GM12878 (cell line): Measurements from ENCODE around the gene SP3. TPM values are rescaled to one million over a fixed set of nuclear protein-coding genes. Genes with fewer than 3 reads are reported as not detected.

Source experiments
- HDGF ChIP-seq: fragments of 450-650 bp; IDR thresholded peaks from 2 replicates; pipeline ENCODE4 v1.6.1; 2016; ENCODE audit warnings: antibody characterized with exemption
- MEF2A ChIP-seq: IDR thresholded peaks from 2 replicates; pipeline ENCODE4 v1.6.1; 2011; ENCODE audit warnings: low read depth, mild to moderate bottlenecking, low read length, moderate library complexity; ENCODE audit not compliant: insufficient read depth
- MEF2B ChIP-seq: fragments of 450-650 bp; IDR thresholded peaks from 2 replicates; pipeline ENCODE4 v1.6.1; 2018; ENCODE audit warnings: mild to moderate bottlenecking, moderate library complexity; ENCODE audit not compliant: partially characterized antibody, poor library complexity, severe bottlenecking
- NFYB ChIP-seq: IDR thresholded peaks from 2 replicates; pipeline ENCODE4 v1.6.1; 2011; ENCODE audit warnings: low read depth, mild to moderate bottlenecking, low read length, improper control_type of control experiment, moderate library complexity; ENCODE audit not compliant: insufficient read depth
- TBL1XR1 ChIP-seq: IDR thresholded peaks from 2 replicates; pipeline ENCODE4 v1.6.1; 2012; ENCODE audit warnings: low read depth, low read length, improper control_type of control experiment
- YY1 ChIP-seq: IDR thresholded peaks from 2 replicates; pipeline ENCODE4 v1.6.1; 2011; ENCODE audit warnings: low read depth, mild to moderate bottlenecking, low read length
- ZZZ3 ChIP-seq: IDR thresholded peaks from 2 replicates; pipeline ENCODE4 v1.6.1; 2011; ENCODE audit warnings: low read depth; ENCODE audit not compliant: control insufficient read depth, insufficient read length
- polyA plus RNA-seq, 11 experiments: library from polyadenylated mRNA; depleted of rRNA in 4 of 11; unstranded in 6 of 11; stranded (reverse) in 5 of 11; fragments of >200 nt; fragmentation: Nextera tagmentation in 4 of 11; fragmentation: Illumina TruSeq in 1 of 11; extraction: Ambion mirVana in 4 of 11; extraction: Trizol in 1 of 11; gene quantifications; 1 replicate in 1 of 11; 2 replicates in 10 of 11; pipeline versions ENCODE4 v1.2.1 to v1.2.3, GENCODE V29; 2011 to 2016; ENCODE audit warnings: inconsistent platforms in 2 of 11, missing spikeins in 2 of 11, low read depth in 1 of 11
- total RNA-seq, 4 experiments: library from RNA; depleted of rRNA in 3 of 4; stranded (reverse); fragments of >200 nt in 3 of 4; fragmentation: Illumina TruSeq in 1 of 4; extraction: Trizol in 1 of 4; gene quantifications; 2 replicates each; pipeline versions ENCODE4 v1.2.1 to v1.2.3, GENCODE V29; 2013 to 2021
- TF ChIP-seq, protein P1 (sequence below): fragments of 450-650 bp; formaldehyde crosslinking; IDR thresholded peaks from 2 replicates; pipeline ENCODE4 v1.5.0; 2022; ENCODE audit warnings: mild to moderate bottlenecking, missing genetic modification characterization
- TF ChIP-seq, protein P2 (sequence below): fragments of 450-650 bp; IDR thresholded peaks from 2 replicates; pipeline ENCODE4 v1.6.1; 2016; ENCODE audit warnings: mild to moderate bottlenecking, moderate library complexity, borderline replicate concordance

SP3 gene
- total and polyA plus RNA-seq, 10 of the 15 experiments (the other 5 are each of a cell fraction or from before 2014, with no cell fraction given): 9.9 to 87.6 (median 52.4) TPM

DNA sequence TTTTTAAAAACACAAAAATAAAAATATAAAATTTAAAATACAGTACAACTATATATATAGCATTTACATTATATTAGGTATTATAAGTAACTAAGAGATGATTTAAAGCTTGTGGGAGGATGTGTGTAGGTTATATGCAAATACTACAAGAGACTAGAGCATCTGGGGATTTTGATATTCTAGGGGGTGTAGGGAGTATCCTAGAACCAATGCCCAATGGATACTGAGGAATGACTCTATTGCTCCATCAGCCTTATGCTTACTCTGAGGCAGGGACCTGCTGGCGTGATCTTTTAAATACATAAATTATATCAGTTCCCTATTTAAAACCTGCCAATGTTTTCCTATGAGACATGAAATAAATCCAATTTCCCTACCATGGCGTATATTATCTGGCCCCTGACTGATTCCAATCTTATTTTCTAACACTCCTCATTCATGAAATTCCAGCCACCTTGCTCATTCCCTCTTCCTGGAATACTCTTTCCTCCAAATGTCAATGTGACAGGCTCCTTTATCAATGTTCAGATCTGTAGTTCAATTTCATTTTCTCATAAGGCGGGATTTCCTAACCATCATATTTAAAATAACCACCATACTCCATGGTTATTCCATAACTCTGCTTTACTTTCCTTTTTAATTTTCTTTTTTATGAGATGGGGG lies 22.2 kb downstream of the SP3 start (continued):
- TF ChIP-seq, protein P1, sequence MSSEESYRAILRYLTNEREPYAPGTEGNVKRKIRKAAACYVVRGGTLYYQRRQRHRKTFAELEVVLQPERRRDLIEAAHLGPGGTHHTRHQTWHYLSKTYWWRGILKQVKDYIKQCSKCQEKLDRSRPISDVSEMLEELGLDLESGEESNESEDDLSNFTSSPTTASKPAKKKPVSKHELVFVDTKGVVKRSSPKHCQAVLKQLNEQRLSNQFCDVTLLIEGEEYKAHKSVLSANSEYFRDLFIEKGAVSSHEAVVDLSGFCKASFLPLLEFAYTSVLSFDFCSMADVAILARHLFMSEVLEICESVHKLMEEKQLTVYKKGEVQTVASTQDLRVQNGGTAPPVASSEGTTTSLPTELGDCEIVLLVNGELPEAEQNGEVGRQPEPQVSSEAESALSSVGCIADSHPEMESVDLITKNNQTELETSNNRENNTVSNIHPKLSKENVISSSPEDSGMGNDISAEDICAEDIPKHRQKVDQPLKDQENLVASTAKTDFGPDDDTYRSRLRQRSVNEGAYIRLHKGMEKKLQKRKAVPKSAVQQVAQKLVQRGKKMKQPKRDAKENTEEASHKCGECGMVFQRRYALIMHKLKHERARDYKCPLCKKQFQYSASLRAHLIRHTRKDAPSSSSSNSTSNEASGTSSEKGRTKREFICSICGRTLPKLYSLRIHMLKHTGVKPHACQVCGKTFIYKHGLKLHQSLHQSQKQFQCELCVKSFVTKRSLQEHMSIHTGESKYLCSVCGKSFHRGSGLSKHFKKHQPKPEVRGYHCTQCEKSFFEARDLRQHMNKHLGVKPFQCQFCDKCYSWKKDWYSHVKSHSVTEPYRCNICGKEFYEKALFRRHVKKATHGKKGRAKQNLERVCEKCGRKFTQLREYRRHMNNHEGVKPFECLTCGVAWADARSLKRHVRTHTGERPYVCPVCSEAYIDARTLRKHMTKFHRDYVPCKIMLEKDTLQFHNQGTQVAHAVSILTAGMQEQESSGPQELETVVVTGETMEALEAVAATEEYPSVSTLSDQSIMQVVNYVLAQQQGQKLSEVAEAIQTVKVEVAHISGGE (CRISPR knock-in tag): no peak
- TF ChIP-seq MEF2B (no peak), NFYB (no peak), TBL1XR1 (no peak), YY1 (no peak), ZZZ3 (no peak), HDGF (no peak), MEF2A (no peak)
- TF ChIP-seq, protein P2, sequence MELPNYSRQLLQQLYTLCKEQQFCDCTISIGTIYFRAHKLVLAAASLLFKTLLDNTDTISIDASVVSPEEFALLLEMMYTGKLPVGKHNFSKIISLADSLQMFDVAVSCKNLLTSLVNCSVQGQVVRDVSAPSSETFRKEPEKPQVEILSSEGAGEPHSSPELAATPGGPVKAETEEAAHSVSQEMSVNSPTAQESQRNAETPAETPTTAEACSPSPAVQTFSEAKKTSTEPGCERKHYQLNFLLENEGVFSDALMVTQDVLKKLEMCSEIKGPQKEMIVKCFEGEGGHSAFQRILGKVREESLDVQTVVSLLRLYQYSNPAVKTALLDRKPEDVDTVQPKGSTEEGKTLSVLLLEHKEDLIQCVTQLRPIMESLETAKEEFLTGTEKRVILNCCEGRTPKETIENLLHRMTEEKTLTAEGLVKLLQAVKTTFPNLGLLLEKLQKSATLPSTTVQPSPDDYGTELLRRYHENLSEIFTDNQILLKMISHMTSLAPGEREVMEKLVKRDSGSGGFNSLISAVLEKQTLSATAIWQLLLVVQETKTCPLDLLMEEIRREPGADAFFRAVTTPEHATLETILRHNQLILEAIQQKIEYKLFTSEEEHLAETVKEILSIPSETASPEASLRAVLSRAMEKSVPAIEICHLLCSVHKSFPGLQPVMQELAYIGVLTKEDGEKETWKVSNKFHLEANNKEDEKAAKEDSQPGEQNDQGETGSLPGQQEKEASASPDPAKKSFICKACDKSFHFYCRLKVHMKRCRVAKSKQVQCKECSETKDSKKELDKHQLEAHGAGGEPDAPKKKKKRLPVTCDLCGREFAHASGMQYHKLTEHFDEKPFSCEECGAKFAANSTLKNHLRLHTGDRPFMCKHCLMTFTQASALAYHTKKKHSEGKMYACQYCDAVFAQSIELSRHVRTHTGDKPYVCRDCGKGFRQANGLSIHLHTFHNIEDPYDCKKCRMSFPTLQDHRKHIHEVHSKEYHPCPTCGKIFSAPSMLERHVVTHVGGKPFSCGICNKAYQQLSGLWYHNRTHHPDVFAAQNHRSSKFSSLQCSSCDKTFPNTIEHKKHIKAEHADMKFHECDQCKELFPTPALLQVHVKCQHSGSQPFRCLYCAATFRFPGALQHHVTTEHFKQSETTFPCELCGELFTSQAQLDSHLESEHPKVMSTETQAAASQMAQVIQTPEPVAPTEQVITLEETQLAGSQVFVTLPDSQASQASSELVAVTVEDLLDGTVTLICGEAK: no peak
- TF ChIP-seq, all 136 proteins: peak for 0
